NCI-H446 (cell line): ENCODE measurements around the gene NSUN7.
"Not testable (repeated sequence)": the region's sequence is repeated elsewhere in the genome, so short reads cannot be mapped to it uniquely, and the experiment has no call there.

ENCODE experiments used
- DNase-seq, 2 experiments: peaks; one replicate each; lab custom pipeline; 2025; lab: John Stamatoyannopoulos, UW

The NSUN7 gene

GRCh38 chr4:40737879-40738278 lies 11.9 kb upstream of the NSUN7 start:
- no peak for DNase-seq

DNA sequence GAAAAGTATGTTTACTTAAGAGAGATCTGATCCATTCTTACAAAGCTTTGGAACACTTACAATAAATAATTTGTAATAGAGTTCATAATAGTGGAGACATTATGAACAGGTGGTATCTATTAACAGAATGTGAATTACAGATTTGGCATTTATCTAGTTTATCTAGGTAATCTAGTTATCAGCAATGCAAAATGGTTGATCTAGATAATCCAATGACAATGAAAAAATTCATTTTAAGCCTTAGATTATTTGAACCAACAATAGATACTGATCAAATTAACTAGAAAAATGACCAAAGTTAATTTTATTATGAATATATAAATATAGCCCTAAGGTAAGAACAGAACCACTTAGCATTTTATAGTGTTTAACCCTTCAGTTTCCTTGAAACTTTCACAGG lies 10.4 kb upstream of the NSUN7 start:
- DNase-seq: no peak

DNA sequence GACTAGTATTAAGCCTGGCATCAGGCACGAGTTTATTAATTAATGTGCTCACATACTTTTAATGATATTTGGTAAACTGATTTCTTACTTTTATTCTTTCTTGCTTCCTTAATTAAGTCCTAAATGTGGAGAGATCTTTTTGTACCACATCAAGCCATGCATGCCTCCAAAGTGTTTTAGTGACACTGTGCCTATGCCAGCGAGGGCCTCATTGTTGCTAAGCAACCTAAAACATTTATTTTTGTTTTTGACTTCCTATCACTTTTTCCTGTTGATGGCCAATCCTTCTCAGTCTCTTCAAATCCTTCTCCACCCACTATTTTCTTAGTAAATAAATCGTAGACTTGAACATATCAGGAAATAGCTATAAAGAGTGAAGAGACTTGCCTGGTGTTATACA lies 5.5 kb upstream of the NSUN7 start:
- no peak for DNase-seq

GRCh38 chr4:40745285-40745984 lies 4.3 kb upstream of the NSUN7 start:
- DNase-seq: no peak

DNA sequence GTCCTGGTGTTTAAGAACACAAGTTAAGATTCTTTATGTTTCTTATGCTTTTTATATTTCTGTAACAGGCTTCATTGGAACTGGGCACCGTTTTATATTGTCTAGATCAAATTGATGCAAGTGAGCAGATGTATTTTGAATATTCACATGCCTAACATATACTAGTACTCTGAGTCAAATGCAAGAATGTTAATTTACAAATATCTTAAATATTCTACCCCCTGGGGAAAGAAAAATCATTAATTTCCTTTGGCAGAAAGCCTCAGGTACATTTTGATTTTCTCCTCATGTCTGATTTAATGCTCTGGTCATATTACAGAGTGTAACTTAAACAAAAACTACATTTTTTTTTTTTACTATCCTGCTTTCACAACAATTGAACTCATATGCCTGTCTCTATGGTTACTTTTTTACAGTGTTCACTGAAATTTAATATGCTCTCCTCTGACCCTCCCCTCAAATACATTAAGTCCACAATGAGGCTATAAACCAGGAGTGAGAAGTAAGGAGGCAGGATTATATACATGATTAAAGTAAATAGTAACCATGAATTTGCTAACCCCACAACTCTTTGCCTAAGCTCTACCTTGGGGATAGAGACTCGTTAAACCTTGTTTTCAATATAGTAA lies 2.4 kb upstream of the NSUN7 start:
- no peak for DNase-seq

GRCh38 chr4:40750461-40751258 lies 905 bp downstream of the NSUN7 start:
- DNase-seq: no peak

DNA sequence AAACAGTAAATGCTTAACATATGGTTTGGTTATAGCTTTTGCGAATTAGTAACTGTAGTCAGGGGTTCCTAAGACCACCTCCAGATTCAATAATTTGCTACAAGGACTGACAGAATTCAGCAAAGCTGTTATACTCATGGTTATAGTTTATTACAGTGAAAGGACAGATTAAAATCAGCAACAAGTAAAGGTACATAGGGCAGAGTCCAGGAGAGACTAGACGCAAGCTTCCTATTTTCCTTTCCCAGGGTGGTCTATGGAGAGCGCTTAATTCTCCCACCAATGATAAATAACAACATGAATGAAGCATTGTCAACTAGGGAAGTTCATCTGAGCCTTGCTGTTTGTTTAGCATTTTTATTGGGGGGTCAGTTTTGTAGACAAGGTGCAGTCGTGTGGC lies 5.9 kb downstream of the NSUN7 start:
- DNase-seq: no peak

GRCh38 chr4:40763228-40763716 lies 13.5 kb downstream of the NSUN7 start:
- no peak for DNase-seq

DNA sequence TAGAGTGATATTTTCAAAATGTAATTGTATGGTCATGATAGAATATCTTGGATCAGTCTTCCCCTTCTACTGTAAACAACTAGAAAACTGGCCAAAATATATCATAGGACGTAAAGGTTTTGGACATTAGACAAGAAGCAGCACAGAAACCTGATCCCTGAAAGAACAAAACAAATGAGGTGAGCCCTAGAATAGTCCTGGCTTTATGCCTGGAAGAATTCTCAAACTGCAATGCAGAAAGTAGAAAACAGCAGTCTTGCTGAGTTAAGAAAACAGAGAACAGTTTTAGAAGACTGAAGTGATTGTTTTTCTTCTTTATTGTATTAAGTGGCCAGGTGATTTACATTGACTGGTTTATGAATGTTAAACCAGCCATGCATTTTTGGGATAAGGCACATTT lies 19.5 kb downstream of the NSUN7 start:
- DNase-seq: no peak

- no peak for DNase-seq
These were observed 28.3 kb downstream of the NSUN7 start for GRCh38 chr4:40778090-40778489.

GRCh38 chr4:40782876-40783275 lies 33.1 kb downstream of the NSUN7 start:
- no peak for DNase-seq

GRCh38 chr4:40785727-40786126 lies 36.0 kb downstream of the NSUN7 start:
- DNase-seq: no peak

- DNase-seq: no peak
These were observed 38.6 kb downstream of the NSUN7 start for GRCh38 chr4:40788331-40788730.

GRCh38 chr4:40789031-40789430 lies 39.3 kb downstream of the NSUN7 start:
- DNase-seq: no peak

DNA sequence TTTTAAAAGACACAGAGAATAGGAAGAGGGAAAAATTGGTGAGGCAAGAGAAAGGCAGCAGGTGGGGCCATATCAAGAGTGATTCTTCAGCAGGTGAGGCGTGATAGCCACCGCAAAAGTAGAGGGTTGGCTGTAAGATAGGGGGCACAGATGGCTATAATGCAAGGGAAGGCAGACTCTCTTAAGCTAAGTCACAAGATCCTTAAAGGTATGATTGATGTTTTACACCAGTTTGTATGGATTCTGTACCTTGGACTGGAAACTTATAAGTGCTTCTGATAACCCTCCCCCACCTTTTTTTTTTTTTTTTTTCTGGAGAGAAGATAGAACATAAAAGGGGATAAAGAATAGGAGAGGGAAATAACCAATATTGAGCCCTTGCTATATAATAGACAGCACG lies 40.0 kb downstream of the NSUN7 start:
- no peak for DNase-seq

GRCh38 chr4:40800064-40800463 lies 50.3 kb downstream of the NSUN7 start:
- no peak for DNase-seq

- no peak for DNase-seq
These were observed 54.8 kb downstream of the NSUN7 start for GRCh38 chr4:40804598-40804997.

DNA sequence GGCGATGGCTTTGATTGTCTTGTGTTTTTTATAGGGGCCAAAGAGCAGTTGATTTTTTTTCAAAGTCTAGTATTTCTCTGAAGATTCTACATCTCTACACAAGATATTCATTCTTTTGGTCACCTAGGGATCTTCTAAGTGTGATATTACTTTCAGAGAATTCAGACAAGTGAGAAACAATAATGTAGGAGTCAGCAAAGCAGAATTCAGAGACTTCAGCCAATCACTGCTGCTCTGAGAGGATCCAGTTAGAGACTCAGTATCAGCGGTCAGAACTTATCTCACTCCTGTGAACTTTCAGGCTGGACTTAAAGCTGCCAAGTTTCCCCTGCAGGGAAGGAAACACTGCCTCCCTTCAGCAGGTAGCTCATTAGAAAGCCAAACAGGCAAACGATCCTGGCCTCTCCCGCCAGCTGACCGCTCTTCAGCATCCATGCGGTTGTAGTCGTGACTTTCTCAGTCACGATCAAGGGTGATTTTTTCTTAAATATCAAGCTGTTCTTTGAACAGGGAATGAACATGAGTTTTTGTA lies 59.2 kb downstream of the NSUN7 start:
- no peak for DNase-seq

GRCh38 chr4:40811956-40812355 lies 62.2 kb downstream of the NSUN7 start:
- no peak for DNase-seq

GRCh38 chr4:40812386-40812785 lies 62.6 kb downstream of the NSUN7 start:
- DNase-seq: no peak

DNA sequence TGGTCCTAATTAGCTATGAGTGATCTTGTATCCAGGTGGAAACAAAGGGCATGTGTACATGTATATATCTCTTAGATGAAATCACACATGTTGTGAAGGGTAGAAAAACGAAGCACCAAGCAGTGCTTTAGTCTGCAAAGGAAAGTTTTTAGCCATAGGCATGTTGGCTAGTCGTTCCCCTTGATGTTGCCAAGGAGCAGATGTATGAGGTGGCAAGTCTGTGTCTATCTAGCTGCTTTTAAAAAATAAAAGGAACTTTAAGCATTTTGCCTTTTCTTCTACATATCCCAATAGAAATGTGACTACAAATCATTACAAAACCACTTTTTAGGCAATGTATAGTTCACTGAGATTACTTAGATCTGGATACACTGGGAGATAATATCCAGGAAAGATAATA lies 63.1 kb downstream of the NSUN7 start:
- DNase-seq: no peak

- not testable (repeated sequence) for DNase-seq
These were observed 67.4 kb downstream of the NSUN7 start for GRCh38 chr4:40817157-40817556.

- no peak for DNase-seq
These were observed 70.3 kb downstream of the NSUN7 start for GRCh38 chr4:40820101-40820500.
